ENCODE data around the gene OPA3. TPM values are rescaled to one million over a fixed set of nuclear protein-coding genes. Genes with fewer than 3 reads are reported as not detected.

The OPA3 gene
- 11.7 and 13.1 TPM in 2 replicates for total RNA-seq

DNA sequence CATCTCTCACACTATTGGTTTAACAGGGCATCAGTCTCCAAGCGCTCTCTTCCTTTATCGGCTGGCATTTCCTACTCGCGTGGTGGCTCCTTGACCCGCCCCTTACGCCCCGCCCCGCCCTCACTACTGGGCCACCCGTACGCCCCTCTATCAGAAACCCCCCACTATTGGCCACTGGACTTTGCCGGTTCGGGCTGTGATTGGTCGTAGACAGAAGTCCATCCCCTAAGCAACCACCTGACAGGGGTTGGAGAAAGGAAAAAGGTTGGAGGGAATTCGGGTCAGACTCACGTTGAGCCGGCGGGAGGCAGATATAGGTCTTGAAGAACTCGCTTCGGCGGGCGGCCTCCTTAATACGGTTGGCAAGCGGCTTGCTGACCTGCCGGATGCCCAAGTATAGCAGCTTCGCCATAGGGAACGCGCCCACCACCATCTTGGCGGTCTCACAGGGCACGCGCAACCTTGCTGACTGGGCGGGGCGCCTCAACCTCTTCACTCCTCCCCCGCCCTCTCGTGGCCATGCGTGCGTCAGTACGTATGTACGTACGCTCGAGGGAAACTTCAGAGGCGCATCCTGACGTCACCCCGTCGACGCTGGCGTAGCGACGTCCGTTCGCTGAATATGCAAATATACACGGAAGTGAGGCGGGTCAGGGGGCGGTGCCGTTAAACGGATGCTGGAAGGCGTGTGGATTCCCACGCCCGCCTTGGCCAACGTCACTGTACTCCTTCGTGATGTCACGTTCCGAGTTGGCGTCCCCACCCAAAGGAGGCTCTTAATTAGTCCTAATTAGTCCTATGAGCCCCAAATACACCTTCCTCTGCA lies at the start of gene OPA3:
Gene OPA3, minus strand, starts transcription at position 471 of the 826 bp plus-strand sequence. Its CDS starts 38 bp downstream, at position 433.

DNA sequence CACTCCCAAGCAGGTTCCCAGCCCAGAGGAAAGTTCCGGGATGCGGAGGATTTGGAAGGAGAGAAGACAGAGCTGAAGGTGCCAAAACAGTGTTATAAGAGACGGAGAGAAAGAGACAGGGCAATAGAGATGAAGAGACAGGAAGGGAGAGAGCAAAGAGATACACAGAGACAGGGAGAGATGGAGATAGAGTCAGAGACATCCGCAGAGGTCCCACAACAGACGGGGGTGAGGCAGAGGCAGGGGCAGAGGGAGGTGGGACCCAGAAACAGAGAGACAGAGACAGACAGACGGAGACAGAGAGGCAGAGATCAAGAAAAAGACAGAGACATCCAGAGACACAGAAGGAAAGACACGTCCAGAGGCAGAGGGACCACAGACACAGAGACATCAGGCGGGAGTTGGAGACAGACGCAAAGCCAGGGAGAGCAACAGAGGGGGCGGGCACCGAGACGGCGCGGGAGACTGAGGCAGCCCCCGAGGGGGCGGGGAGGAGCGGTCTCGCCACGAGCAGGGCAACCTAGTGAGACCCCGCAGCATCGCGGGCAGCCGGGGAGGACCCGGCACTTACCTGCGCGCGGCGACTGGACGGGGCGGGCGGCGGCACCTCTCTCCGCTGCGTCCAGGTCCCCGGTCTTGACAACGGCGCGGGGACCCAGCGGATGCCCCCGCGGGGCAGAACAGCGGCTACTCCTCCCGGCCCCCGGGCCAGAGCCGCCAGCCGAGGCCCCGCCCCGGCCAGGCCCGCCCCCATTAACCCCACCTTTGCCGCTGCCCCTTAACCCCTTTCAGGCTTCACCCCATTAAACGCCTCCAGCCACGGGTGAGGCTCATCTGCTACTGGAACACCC lies 17.1 kb upstream of the OPA3 start, which contains the start of gene GPR4:
Gene GPR4, minus strand, starts transcription at position 689 of the 851 bp plus-strand sequence. CDS start 10,346 bp downstream, outside the sequence.

GRCh38 chr19:45506989-45507871 lies 77.4 kb downstream of the OPA3 start, which contains the start of gene VASP:
VASP (plus strand) TSS chr19:45507479; CDS start chr19:45507772, 293 bp downstream.

GRCh38 chr19:45498411-45499195 lies 86.0 kb downstream of the OPA3 start, which contains the start of gene PPM1N:
PPM1N (plus strand) TSS chr19:45498443; CDS start chr19:45498473, 30 bp downstream.

Other genes starting within 250 kb of the OPA3 start
- 50.2 and 51.0 TPM in 2 replicates for gene KLC3, start 244.1 kb downstream of the OPA3 start, total RNA-seq
- 22.2 and 24.0 TPM in 2 replicates for gene ERCC2, start 214.2 kb downstream of the OPA3 start, total RNA-seq
- gene PPP1R13L, start 179.7 kb downstream of the OPA3 start, total RNA-seq: 64.0 and 90.9 TPM in 2 replicates
- 14.9 and 15.9 TPM in 2 replicates for gene POLR1G, start 178.2 kb downstream of the OPA3 start, total RNA-seq
- 116 and 129 TPM in 2 replicates for gene ERCC1, start 160.9 kb downstream of the OPA3 start, total RNA-seq
- gene FOSB, start 116.8 kb downstream of the OPA3 start, total RNA-seq: 17.5 and 19.0 TPM in 2 replicates
- 7.1 and 10.5 TPM in 2 replicates for gene RTN2, start 87.8 kb downstream of the OPA3 start, total RNA-seq
- 3.0 and 3.9 TPM in 2 replicates for gene PPM1N, start 86.4 kb downstream of the OPA3 start, total RNA-seq
- gene VASP, start 77.3 kb downstream of the OPA3 start, total RNA-seq: 130 and 137 TPM in 2 replicates
- not detected in 2 replicates for gene GPR4, start 17.4 kb upstream of the OPA3 start, total RNA-seq
- 54.8 and 64.7 TPM in 2 replicates for gene EML2, start 54.6 kb upstream of the OPA3 start, total RNA-seq
- 1.2 and 3.7 TPM in 2 replicates for gene GIPR, start 83.4 kb upstream of the OPA3 start, total RNA-seq
- 333 and 378 TPM in 2 replicates for gene SNRPD2, start 107.2 kb upstream of the OPA3 start, total RNA-seq
- gene QPCTL, start 107.9 kb upstream of the OPA3 start, total RNA-seq: 22.2 and 27.9 TPM in 2 replicates
- gene FBXO46, start 146.1 kb upstream of the OPA3 start, total RNA-seq: 15.8 and 19.8 TPM in 2 replicates
- gene MEIOSIN, start 148.6 kb upstream of the OPA3 start, total RNA-seq: not detected in 2 replicates
- gene SIX5, start 184.4 kb upstream of the OPA3 start, total RNA-seq: 10.5 and 11.7 TPM in 2 replicates
- 5.2 and 6.8 TPM in 2 replicates for gene DMPK, start 197.7 kb upstream of the OPA3 start, total RNA-seq
- gene DMWD, start 208.0 kb upstream of the OPA3 start, total RNA-seq: 20.0 and 24.5 TPM in 2 replicates
- gene RSPH6A, start 230.5 kb upstream of the OPA3 start, total RNA-seq: not detected in 2 replicates